ENCODE data around the gene NFE2L2. TPM values are rescaled to one million over a fixed set of nuclear protein-coding genes. Genes with fewer than 3 reads are reported as not detected.
A peak's percentile ranks its signal among the peaks of the same experiment; 100 is the strongest.

NFE2L2 gene
- total RNA-seq, 2 donors from 2014 or later, result 68.2 to 84.1 TPM

GRCh38 chr2:177282787-177283572, 18.5 kb upstream of the NFE2L2 start:
- H3K4me3 ChIP-seq, result no peak overlapping the region
- H3K9me3 ChIP-seq, result no peaks in the 10 kb centered on the region
- TF ChIP-seq, protein P1, sequence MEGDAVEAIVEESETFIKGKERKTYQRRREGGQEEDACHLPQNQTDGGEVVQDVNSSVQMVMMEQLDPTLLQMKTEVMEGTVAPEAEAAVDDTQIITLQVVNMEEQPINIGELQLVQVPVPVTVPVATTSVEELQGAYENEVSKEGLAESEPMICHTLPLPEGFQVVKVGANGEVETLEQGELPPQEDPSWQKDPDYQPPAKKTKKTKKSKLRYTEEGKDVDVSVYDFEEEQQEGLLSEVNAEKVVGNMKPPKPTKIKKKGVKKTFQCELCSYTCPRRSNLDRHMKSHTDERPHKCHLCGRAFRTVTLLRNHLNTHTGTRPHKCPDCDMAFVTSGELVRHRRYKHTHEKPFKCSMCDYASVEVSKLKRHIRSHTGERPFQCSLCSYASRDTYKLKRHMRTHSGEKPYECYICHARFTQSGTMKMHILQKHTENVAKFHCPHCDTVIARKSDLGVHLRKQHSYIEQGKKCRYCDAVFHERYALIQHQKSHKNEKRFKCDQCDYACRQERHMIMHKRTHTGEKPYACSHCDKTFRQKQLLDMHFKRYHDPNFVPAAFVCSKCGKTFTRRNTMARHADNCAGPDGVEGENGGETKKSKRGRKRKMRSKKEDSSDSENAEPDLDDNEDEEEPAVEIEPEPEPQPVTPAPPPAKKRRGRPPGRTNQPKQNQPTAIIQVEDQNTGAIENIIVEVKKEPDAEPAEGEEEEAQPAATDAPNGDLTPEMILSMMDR (IDR thresholded peaks at IDR 0.05), result no peak
- peaks cover 0 to 35% of the 10 kb centered on the region in 2 donors for H3K4me1 ChIP-seq
- H3K27me3 ChIP-seq, result no peaks in the 10 kb centered on the region
- peak overlapping the region; percentile 32 to 65 for H3K27ac ChIP-seq
- no peak for DNase-seq (ENCODE audit: low spot score)
- H3K36me3 ChIP-seq, result no peaks in the 10 kb centered on the region

DNA sequence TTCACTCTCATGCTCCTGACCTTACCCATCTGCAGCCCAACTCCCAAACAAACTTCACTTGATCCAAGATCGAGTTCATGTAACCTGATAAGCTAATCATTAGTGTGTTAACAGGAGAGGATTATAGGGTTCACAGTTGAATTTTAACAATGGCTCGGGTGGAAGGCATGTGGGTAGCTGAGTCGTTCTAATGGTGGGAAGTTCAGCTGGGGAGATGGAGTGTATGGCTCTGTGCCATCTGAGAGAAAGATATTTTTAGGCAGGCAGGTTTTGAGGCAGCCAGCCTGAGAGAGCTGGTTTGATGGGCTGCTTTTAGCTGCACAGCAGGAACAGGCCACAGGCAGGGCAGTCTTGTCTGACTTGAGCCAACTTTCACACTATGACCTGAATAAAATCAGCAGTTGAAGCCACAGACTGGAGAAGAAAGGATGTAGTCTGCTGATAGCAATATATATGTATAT, 17.7 kb upstream of the NFE2L2 start:
- Histone ChIP-seq H3K4me1 (peaks cover 0 to 35% of the 10 kb centered on the region in 2 donors), H3K27me3 (no peaks in the 10 kb centered on the region), H3K27ac (peak overlapping the region; percentile 57 to 65), H3K4me3 (no peak overlapping the region), H3K9me3 (no peaks in the 10 kb centered on the region), H3K36me3 (no peaks in the 10 kb centered on the region)
- no peak for DNase-seq (ENCODE audit: low spot score)
- TF ChIP-seq, protein P1 (IDR thresholded peaks at IDR 0.05), result no peak

DNA sequence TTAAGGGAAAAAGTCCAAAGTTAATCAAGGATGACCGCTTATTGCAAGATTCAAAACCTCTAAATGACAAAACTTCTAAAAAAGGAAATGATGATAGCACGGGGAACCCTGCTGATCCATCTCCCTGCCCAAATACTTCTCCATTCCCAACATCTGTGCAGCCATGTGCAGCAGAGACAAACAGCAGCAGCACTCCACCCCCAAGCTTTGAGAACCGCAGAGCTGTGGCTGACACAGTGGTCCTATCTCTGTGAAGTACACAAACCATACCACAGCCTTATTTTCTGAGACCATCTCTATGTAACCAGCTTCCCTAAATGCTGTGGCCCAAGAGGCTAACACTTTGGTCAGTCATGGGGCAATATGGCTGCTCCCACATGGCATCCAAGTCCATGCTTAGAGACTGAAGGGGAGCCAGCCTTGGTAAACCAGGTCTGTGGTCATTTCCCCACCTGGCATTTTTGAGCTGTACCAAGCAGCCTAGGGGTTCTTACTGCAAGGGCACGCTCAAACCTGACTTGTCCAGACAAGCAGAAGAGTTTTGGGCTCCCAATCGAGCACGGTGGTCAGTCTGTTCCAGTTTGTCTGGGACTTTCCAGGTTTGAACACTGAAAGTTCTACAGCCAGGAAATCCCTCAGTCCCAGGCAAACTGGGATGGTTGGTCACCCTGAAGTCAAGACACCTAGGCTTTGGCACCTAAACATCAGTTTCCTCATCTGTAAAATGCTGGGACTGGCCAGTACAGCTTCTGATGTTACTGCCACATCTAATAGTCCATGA, 17.1 kb upstream of the NFE2L2 start:
- Histone ChIP-seq H3K27ac (peak overlapping the region; percentile 57 to 65), H3K27me3 (no peaks in the 10 kb centered on the region), H3K4me3 (no peak overlapping the region), H3K36me3 (no peaks in the 10 kb centered on the region), H3K9me3 (no peaks in the 10 kb centered on the region), H3K4me1 (peaks cover 0 to 35% of the 10 kb centered on the region in 2 donors)
- TF ChIP-seq, protein P1 (IDR thresholded peaks at IDR 0.05), result no peak
- DNase-seq (ENCODE audit: low spot score), result no peak

DNA sequence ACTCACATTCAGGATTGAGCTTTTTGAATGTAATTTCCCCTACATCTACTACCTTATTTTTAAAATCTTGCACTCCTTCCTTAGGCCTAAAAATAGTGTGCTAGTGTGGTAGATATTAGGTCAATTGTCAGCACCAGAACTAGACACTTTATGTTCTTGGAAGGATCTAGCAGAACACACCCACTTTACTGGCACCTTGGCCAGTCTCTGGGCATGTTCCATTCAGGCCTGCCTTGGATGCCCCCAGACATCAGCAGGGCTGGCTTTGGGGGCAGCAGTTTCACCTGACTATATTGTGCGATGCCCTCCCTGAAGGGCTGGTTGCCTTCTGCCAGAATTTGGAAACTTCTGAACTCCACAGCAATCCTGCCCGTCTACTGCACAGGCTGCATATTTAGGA, 15.3 kb upstream of the NFE2L2 start:
- Histone ChIP-seq H3K27me3 (no peaks in the 10 kb centered on the region), H3K4me1 (peaks cover 0 to 46% of the 10 kb centered on the region in 2 donors), H3K9me3 (no peaks in the 10 kb centered on the region), H3K36me3 (no peaks in the 10 kb centered on the region), H3K4me3 (no peak overlapping the region), H3K27ac (peak overlapping the region; percentile 35 to 39)
- DNase-seq (ENCODE audit: low spot score), result no peak
- TF ChIP-seq, protein P1 (IDR thresholded peaks at IDR 0.05), result no peak

DNA sequence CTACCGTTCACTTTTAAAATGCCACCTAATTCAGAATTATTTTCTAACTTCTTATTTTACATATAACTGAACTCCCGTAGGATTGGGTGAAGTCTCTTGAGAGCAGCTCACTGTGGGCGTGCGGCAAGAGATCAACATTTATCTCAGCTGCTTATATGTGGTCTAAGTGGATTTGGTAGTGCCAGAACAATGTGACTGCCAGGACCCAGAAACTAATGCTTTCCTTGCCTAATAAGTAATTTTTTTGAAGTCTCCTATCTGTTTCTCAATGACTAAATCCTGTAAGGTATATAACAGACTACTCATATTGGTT, 11.2 kb upstream of the NFE2L2 start:
- Histone ChIP-seq H3K4me3 (peak overlapping the region in 1 of 2 donors; percentile 1), H3K27me3 (no peaks in the 10 kb centered on the region), H3K4me1 (peaks cover 0 to 28% of the 10 kb centered on the region in 2 donors), H3K36me3 (no peaks in the 10 kb centered on the region), H3K9me3 (no peaks in the 10 kb centered on the region), H3K27ac (peak overlapping the region; percentile 46 to 70)
- TF ChIP-seq, protein P1 (IDR thresholded peaks at IDR 0.05), result no peak
- DNase-seq (ENCODE audit: low spot score), result no peak

Data from right atrium auricular region (tissue), 2 donors.